HG02798 (cell line): Measurements from ENCODE around the gene GJB5.
"Not testable (repeated sequence)": the region's sequence is repeated elsewhere in the genome, so short reads cannot be mapped to it uniquely, and the experiment has no call there.

Source experiments
- ATAC-seq: cut with Tn5 transposase; IDR thresholded peaks from one replicate; pipeline ENCODE4 v1.9.1; 2021; ENCODE audit warnings: mild to moderate bottlenecking; ENCODE audit not compliant: unreplicated experiment, poor library complexity

GJB5 gene

DNA sequence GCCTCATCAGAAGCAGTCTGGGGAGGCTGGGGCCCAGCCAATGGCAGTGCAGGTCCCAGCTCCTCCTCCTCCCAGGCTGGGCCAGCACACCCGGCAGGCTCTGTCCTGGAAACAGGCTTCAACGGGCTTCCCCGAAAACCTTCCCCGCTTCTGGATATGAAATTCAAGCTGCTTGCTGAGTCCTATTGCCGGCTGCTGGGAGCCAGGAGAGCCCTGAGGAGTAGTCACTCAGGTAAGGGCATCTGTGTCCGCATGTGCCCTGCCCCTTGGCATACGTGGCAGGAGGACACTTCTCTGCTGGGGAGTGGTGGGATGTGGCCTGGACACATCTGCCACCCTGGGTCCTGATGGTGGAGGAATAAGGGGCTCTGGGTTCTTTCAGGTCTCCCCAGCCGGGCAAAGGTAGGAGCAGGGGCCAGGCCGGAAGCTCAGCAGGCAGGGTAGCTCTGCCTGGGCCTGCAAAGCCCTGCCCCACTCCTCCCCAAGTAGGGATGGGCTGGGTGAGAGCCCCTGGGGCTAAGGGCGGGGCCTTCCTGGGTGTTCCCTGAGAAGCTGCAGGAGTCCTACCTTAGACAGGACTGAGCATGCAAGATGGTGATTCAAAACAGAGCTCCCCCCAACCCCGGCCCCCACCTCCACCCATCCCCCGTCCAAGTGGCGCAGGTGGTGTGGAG, at the start of gene GJB5:
Gene GJB5, plus strand, starts transcription at position 84 of the 674 bp plus-strand sequence. CDS start 2,284 bp downstream, outside the sequence.
- no peak for ATAC-seq

DNA sequence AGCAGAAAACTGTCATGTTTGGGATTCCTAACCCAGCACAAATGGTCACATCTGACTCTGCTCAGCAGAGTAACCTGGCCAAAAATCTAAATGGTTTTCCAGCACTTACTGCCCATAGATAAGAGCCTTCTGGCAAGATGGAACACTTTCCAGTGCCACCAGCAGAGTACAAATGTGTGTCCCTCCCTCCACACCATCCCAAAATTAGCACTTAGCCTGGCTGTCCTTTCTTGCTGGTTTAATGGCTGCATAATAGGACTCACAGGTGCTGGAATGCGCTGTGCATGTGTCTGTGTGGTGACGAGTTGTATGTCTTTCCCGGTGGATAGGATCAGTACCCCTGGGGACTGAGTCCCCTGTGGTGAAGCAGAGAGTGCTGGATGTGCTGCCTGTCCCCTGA, 49.8 kb upstream of the GJB5 start:
- no peak for ATAC-seq

DNA sequence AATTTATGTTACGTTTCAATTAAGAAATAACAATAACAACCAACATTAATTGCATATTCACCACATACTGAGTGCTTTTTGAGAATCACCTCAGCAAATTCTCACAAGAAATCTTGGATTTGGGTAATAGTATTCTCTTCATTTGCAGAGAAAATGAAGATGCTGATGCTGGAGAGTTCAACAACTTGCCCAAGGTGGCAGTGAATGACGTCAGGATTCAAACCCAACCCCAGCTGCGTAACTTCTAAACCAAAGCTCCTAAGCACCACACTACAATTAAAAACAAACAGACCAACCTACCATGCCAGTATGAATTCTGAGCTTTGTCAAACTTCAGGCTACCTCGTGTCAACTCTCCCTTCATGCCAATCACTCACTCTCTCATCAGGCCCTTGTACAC, 46.7 kb upstream of the GJB5 start:
- no peak for ATAC-seq

DNA sequence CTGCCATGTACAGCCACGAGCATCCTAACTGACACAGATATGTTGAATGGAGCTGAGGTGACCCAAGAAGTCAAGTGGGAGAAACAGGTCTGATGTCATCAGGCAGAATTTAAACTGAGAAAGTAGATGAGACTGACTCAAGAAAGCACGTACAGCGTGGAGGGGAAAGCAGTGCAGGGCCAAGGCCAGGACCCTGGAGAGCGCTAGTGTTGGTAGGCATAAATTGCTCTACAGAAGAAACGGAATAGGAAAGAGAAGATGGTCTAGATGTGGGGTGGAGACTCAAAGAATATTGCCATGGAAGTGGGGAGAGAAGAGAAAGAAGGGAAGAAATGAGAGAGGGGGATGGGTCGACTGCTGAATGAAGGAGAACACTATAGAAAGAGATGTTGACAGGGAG, 45.3 kb upstream of the GJB5 start:
- ATAC-seq: no peak

DNA sequence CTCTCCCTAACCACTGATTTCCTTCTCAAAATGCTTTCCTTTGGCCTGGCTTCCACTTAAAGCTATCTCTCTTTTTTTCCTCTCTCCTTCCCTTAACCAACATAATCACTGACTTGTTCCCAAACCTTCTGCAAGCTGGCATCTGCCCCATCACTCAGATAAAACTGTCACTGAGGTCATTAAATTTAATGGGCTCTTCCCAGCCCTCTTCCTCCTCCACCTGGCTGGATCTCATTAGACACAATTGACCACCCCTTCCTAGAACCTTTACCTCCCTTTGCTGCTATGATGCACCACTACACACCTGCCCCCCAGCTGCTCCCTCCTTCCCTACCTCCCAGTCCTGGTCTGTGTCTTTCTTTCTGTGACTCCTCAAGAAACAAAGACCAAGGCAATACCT, 44.0 kb upstream of the GJB5 start:
- no peak for ATAC-seq

DNA sequence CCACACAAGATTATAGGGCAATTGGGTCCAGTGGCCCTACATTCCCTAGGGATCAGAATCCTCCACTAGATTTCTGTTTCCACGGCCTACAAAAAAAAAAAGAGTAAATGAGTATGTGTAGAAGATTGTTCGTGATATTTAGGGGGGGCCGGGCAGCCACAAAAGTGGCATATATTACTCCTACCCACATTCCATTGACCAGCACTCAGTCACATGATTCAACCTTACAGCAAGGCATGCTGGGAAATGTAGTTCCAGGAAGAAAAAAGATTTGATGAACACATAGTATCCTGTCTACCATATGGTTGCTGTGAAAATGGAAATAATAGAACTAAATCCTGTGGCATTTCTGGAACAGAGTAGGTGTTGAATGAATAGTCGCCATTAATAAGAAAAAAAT, 43.4 kb upstream of the GJB5 start:
- ATAC-seq: no peak

DNA sequence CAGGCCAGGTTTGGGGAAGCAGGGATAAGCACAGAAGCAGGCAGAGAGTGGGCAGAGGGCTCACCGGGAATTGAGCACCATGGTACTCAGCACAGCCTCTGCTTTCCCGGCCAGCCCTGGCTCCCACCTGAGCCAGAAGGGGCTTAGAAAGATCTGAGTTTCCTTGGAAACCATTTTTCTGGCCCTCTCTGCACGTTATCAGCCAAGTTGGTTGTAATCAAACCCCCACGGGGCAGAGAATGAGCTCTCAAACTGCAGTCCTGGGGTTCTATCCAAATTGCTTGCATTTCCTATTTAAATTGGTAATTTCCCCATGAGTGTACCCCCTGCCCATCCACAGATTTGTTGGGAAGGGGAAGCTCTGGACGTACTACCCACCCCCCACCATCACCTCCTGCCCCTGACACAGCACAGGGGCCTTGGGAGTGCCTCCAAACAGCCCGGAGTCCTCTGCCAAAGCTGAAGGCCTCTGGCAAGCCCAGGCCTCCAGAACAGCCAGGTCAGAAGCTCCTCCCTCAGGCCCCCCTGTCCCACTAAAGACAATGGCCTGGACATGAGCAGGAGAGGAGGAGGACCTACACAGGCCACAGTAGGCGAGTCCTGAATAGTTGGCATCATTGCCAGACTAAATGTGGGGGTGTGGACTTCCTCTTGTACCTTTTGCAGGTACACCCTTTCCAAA, 42.7 kb upstream of the GJB5 start:
- no peak for ATAC-seq

DNA sequence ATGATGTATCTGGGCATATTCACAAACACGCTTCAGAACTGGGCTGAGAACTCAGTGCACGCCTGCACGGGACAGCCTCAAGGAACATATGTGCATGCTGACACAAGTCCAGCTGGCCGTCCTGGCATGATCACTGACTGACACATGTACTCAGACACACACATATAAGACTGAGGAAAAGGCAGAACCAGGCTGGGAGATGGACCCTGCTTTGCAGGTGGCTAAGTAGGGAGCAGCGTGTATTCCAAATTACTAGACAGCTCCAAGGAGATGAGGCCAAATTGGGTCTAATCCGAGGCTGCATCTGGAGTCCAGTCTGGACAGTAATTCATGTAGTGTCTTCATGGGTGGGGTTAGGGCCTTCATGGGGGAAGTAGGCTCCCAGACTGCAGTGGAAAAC, 41.4 kb upstream of the GJB5 start:
- ATAC-seq: no peak

DNA sequence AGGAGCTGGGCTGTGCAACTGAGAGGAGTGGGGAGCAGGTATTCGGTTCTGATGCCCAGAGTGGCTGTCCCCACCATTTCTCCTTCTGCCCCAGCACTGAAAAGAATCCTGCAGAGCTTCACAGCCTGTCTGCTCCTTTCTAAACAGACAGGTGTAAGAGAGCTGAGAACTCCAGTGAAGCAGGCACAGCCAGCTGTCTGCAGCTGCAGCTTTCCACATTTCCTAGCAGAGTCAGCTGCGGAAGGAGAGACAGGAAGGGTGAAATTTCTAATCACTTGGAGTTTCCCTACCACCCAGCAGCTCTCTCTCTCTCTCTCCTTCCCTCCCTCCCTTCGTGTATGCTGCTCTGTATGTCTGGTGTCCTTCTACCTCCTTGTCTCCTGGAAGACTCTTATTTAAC, 40.5 kb upstream of the GJB5 start:
- ATAC-seq: no peak

DNA sequence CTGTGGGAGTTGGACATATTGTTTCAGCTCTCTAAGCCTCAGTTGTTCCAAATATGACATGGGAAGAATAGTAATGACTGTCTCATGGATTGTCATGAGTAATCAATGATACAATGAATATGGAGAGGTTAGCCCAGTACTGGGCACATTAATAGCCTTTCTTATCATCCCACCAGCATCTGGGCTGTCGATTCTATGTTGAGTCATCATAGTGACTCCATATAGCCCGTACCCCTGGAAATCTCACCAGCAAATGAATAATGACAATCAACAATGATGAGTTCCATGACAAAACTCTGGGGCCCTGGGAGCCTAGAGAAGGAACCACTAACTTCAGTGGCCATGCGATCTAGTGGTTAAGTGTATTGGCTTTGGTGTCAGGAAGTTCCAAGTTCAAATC, 39.7 kb upstream of the GJB5 start:
- ATAC-seq: no peak

DNA sequence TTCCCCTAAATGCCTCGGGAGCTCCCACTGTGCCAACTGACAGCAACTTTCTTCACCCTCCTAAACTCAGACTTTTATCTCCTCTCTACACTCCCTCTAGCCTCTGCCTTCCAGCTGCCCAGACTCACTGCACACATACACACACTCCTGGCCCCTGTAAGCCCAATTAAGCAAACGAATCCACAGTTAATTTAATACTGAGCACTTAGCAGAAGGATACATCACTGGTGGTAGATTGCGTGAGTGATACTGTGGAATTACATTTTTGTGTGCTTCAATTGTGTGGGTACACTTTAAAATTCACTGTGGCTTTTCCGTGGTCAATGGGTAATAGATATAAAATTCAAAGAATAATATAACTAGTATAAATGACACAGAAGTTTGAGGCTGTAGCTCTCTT, 33.6 kb upstream of the GJB5 start:
- ATAC-seq: no peak

DNA sequence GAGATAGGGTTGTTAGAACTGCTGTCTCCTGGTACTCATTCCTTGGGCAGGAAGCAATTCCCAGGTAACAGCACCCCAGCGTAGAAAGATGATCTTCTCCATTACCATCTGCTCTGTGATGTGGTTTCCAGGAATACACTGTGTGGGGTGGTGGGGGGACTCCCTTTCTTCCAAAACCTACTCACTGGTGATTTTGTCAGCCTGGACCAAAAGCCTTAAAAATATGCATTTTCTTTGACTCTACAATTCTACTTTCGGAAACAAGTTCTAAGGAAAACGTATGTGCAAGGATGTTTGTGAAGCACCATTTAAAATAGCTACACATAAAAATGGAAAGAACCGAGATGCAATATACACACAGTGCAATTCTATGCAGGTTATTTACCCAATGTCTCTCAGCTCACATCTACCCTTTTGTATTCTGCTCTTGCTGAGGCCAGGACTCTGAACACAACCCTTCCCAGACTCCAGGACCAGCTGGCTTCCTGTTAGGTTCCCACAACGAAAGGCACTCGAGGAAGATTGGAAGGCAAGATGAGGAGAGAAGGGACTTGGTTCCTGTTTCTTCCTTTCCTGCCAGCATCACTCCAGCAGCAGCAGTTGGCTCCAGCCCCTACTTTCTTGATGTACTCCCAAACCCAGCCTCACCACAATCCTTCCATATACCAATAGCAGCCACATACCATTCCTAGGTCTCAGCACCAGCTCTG, 33.0 kb upstream of the GJB5 start:
- ATAC-seq: no peak

DNA sequence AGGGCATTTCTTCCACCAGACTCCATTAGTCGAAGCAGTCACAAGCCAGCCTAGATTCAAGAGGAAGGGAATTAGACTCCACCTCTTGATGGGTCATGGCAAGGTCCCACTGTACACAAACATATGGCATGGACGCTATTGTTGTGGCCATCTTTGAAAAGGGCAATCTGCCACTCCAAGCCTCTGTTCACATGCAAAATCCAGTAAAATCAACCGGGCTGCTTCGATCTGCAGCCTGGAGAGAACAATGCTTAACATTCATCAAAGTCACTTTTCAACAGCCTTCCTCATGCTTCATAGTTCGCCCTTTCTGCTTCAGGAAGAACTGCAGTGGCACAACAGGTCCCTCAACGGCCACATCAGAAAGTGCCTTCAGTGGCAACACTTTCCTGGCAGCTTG, 28.0 kb upstream of the GJB5 start:
- no peak for ATAC-seq

DNA sequence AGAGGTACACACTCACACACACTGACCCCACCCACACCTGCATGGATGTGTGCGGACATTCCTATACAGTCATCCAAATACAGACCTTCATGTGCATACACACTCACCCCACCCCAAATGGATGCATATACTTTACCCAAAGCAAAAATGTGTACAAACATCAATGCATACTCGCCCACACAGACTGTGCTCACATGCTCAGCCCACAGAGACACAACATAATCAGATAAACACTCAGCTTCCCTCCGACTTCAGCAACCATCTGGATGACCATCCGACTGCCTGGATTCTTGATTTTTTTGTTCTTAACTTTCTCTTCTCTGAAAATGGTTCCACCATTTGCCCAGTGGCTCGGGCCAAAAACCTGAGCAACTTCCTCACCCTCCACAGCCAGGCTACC, 24.4 kb upstream of the GJB5 start:
- no peak for ATAC-seq

DNA sequence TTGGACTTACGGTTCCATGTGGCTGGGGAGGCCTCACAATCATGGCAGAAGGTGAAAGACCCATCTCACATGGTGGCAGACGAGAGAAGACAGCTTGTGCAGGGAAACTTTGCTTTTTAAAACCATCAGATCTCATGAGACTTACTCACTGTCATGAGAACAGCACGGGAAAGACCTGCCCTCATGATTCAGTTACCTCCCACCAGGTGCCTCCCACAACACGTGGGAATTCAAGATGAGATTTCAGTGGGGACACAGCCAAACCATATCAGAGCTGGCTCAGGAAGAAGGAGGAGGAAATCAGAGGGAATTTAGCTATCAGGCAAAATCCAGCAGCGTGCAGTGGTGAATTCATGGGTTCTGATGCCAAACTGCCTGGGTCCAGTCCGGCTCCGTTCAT, 22.0 kb upstream of the GJB5 start:
- ATAC-seq: not testable (repeated sequence)

DNA sequence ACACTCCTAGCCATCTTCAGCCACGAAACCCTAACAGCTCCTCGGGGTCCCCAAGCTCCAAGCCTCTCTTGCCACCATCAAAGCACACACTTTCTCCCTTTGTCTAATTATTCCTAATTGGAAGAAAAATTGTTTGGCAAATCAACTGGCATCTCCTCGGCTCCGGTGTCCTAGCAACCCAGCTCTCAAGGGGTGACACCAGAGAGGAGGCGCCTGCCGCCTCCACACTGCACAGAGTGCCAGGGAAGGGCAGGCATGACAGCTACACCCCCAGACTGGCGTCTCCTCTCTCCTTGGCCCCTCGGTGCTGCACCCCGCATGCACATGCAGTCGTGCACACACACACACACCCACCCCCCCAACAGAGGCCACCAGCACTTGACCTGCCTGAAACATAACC, 18.2 kb upstream of the GJB5 start:
- ATAC-seq: no peak

DNA sequence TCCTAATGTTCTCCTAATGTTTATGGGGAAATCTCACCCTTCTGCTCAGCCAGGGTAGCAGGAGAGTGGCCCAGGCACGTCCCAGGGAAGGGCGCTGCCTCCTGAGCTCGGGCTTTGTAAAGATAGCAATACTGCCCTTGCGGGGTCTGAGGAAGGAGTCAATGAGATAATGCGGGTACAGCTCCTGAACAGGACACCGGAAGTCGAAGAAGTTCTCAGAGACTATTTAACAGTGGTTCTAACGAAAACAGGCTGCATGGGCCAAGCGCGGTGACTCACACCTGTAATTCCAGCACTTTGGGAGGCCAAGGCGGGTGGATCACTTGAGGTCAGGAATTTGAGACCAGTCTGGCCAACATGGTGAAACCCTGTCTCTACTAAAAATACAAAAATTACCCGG, 17.6 kb upstream of the GJB5 start:
- ATAC-seq: not testable (repeated sequence)

DNA sequence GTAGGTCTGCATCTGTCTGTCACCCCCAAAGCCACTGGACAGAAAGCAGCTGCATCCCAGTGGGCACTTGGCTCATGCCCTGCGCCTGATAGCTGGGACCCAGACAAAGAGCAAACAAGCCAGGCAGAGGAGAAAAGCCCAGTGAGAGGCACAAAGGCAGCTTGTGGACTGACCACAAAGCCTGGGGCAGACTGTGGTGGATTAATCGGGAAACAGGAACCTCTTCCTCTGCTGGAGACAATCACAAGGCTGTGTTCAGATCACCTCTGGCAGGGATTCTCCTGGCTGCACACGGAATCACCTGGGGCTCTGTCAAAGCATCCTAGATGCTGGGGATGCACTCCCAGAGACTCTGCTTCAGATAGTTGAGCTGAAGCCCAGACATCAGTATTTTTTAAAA, 15.2 kb upstream of the GJB5 start:
- ATAC-seq: no peak

DNA sequence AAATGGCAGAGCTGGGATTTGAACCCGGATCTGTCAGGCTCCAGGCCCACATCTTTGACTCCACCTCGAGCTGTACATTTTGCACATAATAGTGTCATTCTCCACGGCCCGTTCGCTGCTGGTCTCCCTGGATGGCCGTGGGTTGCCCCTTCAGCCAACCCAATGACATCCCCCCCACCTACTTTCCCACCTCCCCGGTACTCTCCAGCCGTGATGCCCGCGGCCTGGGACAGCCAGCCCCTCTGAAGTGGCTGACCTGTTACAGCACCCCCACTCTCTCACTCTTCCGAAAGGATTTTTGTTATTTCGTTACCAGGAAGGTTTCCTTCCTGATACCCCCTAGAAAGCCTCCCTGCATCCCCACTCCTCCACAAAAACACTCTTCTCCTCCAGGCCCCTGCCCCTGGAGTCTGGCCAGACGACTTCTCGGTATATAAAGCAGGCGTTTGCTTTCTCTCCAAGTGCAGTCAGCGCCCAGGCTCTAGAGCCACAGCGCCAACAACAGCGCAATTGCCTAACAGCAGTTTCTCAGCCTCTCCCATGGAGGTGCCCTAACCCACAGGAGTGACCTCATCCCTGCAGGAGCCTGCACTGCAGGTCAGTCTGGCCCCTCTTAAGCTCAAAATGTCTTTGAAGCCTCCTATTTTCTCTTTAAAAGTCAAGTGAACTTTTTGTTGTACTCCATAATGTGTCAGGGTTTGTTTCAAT, 14.5 kb upstream of the GJB5 start:
- ATAC-seq: no peak

DNA sequence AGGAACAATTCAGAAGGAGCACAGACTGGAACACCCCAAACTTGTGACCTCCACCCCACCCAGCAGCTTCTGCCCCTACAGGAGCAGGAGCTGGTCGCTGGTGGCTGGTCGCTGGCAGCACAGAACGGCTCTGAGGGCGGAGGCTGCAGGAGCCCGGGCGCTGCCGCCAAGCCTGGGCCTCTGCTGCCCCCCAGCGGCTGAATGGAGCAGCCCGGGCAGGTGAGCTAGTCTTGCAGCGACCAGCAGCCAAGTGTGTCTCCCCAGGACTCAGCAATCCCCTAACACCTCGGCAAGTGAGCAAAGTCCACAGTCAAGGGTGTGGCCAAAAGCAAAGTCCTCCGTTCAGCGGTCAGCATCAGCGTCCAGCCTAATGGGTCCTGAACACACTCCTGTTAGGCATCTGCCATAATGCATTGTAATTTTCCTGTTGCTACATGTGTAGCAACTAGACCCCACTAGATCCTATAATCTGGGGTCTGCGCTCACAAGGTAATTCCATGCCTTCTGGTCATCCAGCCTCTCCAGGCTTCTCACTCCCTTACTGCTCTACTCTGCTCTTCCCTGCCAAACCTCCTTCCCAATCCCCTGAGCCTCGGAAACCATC, 12.1 kb upstream of the GJB5 start:
- ATAC-seq: peak; percentile 73

DNA sequence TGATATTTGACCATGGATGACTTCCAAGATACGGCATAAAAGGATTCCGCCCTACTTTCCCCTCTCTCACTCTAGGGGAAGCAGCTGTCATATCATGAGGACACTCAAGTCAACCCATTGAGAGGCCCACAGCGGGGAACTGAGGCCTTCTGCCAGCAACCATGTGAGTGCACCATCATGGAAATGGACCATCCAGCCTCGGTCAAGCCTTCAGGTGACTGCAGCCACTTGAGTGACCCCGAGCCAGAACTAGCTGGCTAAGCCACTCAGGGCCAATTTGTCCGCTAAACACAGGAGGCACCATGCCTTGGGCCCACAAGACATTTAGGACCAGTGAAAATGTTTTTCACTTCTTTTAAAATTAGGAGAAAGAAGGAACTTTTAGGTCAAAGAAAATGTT, 11.1 kb upstream of the GJB5 start:
- no peak for ATAC-seq
